HG03064 (cell line): ENCODE measurements around the gene WDFY1.
"Not testable (repeated sequence)": the region's sequence is repeated elsewhere in the genome, so short reads cannot be mapped to it uniquely, and the experiment has no call there.

ENCODE experiments used
- ATAC-seq: cut with Tn5 transposase; IDR thresholded peaks from one replicate; pipeline ENCODE4 v1.9.1; 2021; ENCODE audit warnings: low read depth; ENCODE audit not compliant: unreplicated experiment

Gene WDFY1

DNA sequence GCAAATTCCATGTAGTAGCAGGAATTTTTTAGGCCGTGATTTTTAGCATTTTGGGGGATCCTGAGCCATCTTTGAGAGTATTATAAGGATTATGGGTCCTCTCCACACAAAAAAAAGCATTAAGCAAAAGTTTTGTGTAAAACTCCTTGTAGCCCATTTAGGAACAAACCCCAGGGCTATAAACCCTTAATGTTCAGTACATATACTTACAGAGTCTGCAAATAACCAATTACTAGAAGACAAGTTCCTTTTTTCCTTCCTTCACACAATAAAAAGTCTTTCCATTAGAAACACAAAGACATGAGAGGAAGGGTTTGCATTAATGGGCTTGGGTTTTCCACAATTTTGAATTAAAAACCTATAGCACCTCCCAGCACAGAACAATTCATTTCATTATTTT is 44.6 kb downstream of the WDFY1 start:
- no peak for ATAC-seq

DNA sequence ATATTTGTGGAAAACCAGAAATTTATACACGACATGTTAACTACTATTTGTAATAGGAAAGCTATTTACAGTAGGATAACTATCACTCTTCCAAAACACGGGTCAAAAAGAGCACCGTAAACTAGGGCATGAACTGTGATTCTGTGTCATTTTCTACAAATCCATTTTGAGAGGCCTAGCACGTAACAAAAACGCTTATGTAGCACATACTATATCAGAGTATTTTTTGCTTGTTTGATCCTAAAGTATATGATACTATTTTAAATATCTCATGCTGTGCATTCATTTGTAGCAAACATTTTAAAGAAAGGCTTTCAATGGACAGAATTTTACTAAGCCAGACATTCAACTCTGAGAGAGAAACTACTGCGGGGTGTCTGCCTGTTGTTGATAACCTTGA is 45.1 kb downstream of the WDFY1 start:
- no peak for ATAC-seq

DNA sequence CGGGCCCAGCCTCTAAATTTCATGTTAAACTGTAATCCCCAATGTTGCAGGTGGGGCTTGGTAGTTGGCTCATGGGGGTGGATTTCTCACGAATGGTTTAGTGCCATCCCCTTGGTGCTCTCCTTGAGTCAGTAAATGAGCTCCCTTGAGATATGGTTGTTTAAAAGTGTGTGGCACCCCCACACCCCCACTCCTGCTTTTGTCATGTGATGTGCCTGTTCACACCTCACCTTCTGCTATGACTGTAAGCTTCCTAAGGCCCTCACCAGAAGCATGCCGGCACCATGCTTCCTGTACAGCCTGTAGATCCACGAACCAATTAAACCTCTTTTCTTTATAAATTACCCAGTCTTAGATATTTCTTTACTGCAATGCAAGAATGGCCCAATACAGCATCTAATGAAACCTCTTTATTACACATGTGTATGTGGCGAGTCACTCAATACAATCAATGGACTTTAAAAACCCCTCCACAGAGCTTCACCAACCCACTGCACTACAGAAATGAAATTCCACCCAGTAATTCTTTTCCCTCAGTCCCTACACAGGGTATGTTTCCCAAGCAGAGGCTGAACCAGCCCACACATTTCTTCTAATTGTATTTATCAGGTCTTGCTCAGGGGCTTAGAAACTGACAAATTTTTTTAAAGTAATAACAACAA is 47.3 kb downstream of the WDFY1 start:
- no peak for ATAC-seq

DNA sequence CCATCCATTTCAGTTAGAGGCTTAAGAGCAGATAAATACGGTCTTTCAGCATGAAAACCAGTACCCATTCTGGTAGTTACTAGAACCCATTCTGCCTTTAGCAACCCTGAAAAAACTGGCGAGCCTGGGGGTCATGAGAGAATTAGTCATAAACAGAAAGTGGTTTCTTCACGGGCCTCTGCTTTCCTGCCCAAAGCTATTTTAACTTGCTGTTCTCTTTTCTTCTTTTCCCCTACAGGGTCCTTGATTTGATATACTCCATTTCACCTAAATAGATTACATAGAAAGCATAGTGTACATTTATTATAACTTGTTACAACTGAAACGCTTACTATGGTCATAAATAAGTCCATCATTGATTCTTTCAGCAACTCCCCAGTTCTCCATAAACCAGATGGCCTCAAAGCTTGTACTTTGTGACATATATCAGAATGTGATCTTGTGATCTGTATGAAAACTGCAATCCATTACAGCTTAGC is 48.3 kb downstream of the WDFY1 start:
- peak; percentile 62 for ATAC-seq

DNA sequence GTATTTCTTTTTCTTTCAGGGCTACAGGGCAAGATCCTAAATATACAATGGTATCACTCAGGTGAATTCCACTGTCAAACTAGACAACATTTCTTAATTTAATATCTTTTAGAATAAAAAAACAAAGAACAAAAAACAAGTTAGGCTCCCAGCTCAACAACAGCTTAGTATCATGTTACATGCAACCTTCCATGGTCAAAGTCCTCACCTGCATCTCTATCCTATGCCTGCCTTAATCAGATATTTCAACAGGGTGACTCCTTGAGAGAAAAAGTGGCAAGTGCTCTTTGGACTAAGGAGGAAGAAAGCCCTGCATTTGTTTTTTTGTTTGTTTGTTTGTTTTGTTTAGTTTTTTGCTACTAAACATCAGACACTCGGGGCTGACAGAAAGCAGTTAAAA is 50.2 kb downstream of the WDFY1 start:
- no peak for ATAC-seq

DNA sequence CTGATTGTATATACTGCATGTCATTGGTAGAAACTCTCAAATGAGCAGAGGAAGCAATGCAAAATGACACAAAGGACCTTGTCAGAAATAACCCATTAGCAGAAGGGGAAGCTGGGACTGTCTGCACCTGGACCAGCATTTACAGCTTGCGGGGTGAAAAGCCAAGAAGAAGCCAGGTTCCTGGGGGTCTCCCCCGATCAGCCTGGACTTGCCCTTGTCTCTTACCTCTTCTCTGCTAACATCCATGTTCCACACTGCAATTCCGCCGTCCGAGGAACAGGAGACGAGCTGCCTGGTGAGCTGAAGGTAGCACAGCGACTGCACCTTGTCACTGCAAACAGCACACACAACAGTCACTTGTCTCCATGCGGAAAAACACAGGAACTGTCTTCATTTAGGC is 51.1 kb downstream of the WDFY1 start:
- ATAC-seq = no peak

DNA sequence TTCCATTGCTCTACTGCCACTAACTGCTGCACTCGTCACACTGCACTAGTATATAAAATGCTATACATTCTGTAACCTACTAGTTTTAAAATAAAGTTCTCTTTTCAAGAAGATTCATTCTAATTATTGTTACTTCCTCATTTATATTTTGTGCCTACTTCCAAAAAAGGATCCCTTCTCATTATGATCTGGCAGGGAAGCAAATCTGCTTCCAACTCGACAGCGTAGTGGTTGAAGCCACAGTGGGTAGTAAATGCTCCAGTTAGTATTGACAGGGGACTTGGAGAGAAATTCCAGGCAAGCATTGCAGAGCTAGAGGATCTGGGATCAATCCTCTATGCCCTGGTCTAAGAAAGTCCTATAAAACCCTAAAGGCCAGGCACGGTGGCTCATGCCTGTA is 54.4 kb downstream of the WDFY1 start:
- ATAC-seq = no peak

DNA sequence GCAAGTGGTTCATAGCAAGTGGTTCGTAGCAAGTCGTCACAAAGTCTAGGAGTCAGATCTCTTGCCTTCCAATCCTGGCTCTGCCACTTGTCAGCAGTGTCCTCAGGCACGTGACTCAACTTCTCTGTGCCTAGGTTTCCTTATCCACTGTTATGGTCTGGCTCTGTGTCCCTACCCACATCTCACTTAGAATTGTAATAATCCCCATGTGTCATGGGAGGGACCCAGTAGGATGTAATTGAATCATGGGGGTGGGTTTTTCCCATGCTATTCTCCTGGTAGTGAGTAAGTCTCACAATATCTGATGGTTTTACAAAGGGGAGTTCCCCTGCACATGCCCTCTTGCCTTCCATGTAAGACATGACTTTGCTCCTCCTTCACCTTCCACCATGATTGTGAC is 55.9 kb downstream of the WDFY1 start:
- no peak for ATAC-seq

DNA sequence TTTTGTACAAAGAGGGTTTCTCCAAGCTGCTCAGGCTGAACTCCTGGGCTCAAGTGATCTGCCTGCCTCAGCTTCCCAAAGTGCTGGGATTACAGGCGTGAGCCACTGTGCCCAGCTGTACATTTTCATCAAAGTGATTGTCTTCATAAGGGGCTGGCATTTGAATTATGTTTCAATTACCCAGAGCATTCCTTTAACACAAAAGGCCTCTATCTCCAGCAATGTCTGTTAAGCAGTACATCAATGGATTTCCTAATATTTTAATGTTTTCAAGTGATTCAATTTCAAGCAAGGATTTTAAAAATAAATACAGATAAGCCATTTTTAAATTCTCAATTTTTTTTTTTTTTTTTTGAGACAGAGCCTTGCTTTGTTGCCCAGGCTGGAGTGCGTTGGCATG is 56.9 kb downstream of the WDFY1 start:
- ATAC-seq = no peak

DNA sequence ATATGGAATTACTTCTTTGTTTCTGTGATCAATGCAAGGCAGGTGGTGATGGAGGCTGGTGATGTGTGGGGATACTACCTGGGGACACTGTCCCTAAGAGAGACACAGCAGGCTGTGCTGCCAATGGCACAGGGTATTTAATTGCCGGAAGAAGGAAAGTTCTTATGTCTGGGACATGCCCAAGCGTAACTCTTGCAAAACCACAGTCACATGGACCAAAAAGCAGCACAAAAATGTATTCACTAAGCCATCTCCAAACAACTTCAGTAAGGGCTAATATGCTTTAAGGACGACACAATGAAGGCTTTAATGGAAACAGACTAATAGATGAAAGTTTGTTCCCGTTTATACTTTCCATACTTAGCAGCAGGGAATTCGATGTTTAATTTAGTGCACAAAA is 58.0 kb downstream of the WDFY1 start:
- no peak for ATAC-seq

DNA sequence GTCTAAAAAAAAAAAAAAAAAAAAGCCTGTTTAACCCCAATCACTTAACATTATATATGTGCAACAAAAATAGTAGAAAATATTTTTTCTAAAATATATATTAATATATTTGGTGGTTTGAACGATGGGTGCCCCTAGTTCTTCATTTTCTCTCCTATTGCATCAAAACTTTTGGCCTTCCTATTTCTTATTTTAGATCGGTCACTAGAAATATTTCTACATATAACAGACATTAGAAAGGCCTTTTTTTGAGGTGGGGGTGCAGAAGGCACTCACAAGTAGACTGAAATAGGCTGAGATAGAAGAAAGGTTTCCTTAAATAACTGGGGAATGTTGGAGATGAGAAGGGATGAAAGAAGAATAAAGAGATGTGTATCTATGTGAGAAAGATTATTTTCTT is 58.4 kb downstream of the WDFY1 start:
- no peak for ATAC-seq

DNA sequence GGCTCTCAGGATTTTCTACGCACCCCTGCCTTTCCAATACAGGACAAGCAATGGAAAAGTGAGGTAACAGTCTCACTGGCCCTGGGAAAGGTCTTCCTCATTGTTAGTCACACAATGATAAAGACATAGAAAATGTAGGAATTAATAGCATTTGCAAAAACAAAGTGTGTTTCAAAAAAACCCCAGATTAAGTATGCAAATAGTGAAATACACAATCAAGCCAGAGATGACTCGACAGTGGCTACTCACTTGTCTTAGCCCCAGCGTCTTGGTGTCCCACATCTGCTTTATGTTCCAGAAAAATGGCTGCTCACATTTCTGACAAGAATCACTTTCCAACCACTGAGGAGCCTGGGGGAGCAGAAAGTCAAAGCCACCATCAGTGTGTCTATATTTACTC is 60.7 kb downstream of the WDFY1 start:
- ATAC-seq = peak; percentile 64

DNA sequence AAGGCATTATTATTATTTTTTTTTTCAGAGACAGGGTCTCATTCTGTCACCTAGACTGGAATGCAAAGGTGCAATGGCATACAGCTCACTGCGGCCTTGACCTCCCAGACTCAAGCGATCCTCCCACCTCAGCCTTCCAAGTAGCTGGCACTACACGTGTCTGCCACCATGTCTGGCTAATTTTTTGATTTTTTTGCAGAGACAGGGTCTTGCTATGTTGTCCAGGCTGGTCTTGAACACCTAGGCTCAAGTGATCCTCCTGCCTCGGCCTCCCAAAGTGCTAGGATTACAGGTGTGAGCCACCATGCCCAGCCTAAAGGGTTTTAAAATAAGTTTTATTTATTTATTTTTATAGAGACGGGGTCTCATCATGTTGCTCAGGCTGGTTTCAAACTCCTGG is 62.4 kb downstream of the WDFY1 start:
- no peak for ATAC-seq

DNA sequence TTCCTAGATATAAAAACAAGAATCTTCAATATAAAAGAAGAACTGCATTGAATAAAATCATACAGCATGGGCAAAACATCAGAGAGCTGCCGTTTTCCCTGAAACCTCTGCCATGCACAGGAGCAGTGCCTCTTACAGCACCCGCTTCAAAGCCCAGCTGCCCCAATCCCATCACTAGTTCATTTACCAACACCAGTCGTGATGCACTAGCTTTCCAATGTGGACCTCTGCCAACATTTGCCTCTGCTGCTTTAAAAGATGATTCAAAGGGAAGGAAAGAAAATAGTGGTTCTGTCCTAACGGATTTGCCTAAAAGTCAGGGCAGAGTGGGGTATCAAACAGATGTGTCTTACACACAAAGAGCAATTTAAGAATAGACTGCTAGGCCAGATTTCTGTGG is 64.3 kb downstream of the WDFY1 start:
- no peak for ATAC-seq

DNA sequence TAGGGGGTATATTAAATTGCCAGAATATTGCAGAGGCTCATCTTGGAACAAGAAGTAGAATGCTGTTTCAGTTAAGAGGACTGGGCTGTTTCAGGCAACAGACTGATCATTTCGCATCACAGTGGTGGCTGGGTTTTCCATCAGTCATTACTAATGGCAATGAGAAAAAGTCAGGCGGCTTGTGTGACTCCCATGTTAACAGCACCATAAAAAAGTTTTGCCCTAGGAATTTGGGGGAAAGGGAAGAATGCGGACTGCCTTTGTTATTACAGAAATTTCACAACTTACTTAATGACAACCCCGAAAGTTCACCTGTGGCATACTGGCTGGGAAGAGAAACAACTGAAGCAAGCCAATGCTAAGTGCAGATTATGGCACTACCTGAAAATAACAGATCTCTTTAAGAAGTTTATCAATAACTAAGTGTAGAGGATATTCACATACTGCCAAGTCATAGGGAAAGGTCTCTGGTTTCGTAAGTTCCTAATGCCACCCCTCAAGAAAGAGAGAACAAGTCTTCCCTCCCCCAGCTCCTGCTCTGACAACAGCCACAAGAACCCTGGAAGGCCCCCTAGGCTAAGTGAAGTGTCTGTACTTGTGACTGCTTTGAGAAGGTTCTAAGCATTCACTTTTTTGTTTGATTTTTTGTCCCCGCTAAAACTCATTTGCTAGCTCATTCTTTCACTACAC is 67.3 kb downstream of the WDFY1 start:
- no peak for ATAC-seq

DNA sequence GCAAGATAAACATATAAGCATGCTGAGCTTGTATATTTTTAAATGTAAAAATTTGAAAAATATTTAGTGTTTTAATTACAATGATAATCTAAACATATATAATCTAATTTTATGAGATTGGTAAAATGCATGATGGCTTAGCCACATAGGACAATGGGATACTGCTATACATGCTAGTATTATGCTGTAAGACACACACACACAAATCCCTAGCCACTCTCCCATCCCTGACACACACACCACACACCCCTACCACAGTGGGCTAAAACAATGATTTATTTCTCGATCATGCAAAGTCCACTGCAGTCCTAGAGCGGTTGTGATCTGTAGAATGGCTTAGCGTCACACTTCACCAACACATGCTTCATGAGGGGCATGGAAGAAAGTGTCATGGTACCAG is 71.5 kb downstream of the WDFY1 start:
- ATAC-seq = no peak

DNA sequence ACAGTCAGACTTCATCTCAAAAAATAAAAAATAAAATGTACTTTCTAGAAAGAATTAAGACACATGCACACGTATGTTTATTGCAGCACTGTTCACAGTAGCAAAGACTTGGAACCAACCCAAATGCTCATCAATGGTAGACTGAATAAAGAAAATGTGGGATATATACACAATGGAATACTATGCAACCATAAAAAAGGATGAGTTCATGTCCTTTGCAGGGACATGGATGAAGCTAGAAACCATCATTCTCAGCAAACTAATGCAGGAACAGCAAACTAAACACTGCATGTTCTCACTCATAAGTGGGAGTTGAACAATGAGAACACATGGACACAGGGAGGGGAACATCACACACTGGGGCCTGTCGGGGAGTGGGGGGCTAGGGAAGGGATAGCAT is 72.4 kb downstream of the WDFY1 start:
- ATAC-seq = not testable (repeated sequence)

DNA sequence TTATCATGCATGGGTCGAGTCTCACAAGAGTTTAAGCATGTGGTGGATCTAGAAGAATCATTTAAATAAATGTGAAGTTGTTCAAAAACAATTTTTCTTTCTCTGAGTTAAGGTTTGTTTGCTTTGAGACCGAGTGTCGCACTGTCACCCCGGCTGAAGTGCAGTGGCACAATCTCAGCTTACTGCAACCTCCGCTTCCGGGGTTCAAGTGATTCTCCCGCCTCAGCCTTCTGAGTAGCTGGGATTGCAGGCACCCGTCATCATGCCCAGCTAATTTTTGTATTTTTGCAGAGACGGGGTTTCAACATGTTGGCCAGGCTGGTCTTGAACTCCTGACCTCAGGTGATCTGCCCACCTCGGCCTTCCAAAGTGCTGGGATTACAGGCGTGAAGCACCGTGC is 73.5 kb downstream of the WDFY1 start:
- not testable (repeated sequence) for ATAC-seq

DNA sequence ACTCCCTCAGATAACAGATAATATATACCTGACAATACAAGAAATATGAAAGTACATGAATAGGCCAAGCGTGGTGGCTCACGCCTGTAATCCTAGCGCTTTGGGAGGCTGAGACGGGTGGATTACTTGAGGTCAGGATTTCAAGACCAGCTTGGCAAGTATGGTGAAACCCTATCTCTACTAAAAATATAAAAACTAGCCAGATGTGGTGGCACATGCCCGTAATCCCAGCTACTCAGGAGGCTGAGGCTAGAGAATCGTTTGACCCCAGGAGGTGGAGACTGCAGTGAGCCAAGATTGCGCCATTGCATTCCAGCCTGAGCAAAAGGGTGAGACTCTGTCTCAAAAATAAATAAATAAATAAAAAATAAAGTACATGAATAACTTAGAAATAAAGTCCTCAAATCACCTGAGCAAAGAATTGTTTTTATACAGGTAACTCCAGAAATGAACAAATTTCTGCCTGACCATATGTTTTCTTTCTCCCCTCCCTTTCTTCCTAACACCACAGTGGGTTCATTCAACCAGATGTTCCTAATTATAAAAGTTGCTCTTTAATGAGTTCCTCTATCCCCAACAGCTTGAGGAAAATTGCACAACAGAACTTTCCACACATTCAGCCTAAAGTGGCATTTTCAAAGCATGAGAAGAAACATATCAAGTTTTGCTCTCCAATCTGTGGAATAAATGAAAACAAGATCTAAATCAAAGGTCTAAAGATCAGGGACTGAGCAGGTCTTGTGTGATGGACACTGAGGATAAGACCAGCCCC is 74.1 kb downstream of the WDFY1 start:
- no peak for ATAC-seq

DNA sequence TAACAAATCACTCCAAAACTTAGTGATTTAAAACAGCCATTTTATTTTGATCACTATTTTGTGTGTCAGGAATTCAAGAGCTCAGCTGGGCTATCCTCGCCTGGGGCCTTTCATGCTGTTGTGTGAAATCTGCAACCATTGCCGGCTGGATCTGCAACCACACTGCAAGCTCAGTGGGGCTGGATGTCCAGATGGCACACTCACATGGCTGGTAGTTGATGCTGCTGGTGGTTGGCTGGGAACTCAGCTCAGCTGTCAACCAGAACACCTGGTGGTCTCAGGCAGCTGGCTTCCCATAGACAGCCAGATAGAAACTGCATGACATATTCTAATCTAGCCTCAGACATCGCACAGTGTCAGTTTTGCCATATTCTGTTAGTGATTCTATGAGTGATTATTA is 77.1 kb downstream of the WDFY1 start:
- ATAC-seq = peak; percentile 69

DNA sequence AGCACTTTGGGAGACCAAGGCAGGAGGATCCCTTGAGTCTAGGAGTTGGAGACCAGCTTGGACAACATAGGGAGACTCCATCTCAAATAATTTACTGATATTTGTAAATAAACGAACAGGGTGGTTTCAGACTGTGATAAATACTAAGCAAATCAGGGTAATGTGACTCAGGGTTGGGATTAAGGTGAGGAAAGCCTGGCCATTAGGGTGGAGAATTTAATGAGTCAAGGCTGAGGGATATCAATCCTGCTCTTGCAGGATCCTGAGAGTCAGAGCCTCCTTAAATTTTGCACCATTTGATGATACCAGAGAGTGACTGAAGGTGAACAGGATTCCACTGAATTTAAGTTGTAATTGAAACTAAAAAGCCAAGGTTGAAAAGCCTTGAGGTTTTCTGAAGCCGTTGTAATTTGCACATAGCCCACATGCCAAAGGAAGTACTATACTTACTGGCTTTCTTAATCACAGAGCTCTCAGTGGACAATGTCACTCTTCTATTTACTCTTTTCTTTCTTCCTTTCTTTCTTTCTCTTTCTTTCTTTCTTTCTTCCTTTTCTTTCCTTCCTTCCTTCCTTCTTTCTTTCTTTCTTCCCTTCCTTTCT is 79.1 kb downstream of the WDFY1 start:
- no peak for ATAC-seq
